ENCODE data around the gene FMN1. TPM values are rescaled to one million over a fixed set of nuclear protein-coding genes. Genes with fewer than 3 reads are reported as not detected.

The FMN1 gene
- total and polyA plus RNA-seq, 2 of the 13 experiments (the other 11 are each of a cell fraction or from before 2014, with no cell fraction given) = 0.20 to 0.60 TPM

DNA sequence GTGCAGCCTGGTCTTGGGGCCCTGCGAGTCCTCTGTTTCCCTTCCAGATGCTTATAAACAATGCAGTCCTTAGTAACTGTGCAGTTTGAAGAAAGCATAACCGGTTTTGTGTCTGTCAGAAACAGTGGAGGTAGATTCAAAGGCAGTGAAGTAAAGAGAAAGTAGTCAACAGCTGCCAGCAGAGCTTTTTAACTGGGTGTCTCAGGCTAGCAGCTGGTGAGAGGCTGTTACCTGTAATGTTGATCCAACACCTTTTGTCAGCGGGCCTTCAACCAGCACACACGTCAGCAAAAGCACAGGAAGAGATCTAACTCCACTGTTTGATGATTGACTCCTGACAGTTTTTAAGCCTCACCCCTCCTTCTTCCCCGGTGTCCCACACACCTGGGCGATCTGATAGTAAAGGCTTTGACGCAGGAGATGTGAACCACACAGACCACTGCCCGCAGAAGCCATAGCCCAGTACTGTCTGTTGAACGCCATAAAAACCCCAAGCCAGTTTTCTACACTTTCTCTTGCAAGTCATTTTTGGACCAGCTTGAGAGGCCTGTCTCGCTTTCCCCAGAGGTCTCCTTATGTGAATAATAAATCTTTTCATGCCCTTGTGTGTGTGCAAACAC is 178.0 kb downstream of the FMN1 start:
- no peaks in the 10 kb centered on the region for H3K36me3 ChIP-seq (replicated peaks in 1 of 2; ENCODE audit: control insufficient read depth in 1 of 2, insufficient read depth in 2 of 2, low read length in 2 of 2)
- POLR2A ChIA-PET = no interaction called here
- no peak for FAIRE-seq
- in situ Hi-C loops (cut with HindIII; ENCODE audit: extremely low pct_ligation_motif_present, low pct_unique_long_range_greater_than_20kb) = loop anchor here (5.0 kb wide), 1 partner anchor 116 kb away; no protein-coding TSS in a partner anchor
- DNase-seq (ENCODE audit: low spot score) = no peak
- TF ChIP-seq ZNF616 (CRISPR knock-in tag; IDR thresholded peaks at IDR 0.05; ENCODE audit: low read depth) = no peak
- no TSS peak for BruUV-seq (replicated peaks)
- no peaks in the 10 kb centered on the region for H3K9me3 ChIP-seq (ENCODE audit: low read length)
- H3K4me2 ChIP-seq (ENCODE audit: low read depth, low read length) = no peak overlapping the region
- no peaks in the 10 kb centered on the region for H3K79me2 ChIP-seq (ENCODE audit: insufficient read depth, low read length)
- no peaks in the 10 kb centered on the region for H4K20me1 ChIP-seq (ENCODE audit: insufficient read depth, low read length)
- H2AFZ ChIP-seq (ENCODE audit: low read length) = no peak overlapping the region
- no peaks in the 10 kb centered on the region for H3K27me3 ChIP-seq (ENCODE audit: control insufficient read depth in 1 of 2, insufficient read depth in 2 of 2, low read length in 2 of 2)
- CTCF ChIA-PET (ENCODE audit: low intra/inter-chr PET ratio, low total read pairs) = no interaction called here
- ATAC-seq = no peak
- WGBS (ENCODE audit: low lambda C conversion rate) = 37% methylated on average over 10 of the region's 10 CpGs
- intact Hi-C loops (cut with micrococcal nuclease; ENCODE audit: unreplicated experiment) = no loop called here
- H3K4me3 ChIP-seq (replicated peaks in 1 of 3; ENCODE audit: insufficient read depth in 1 of 3, low read depth in 2 of 3, low read length in 3 of 3) = no peak overlapping the region
- H3K27ac ChIP-seq (ENCODE audit: extremely low read length, insufficient read depth, low read length) = no peak overlapping the region
- no peak overlapping the region for H3K9ac ChIP-seq (ENCODE audit: insufficient read depth, low read depth, low read length)
- H3K4me1 ChIP-seq (ENCODE audit: insufficient read depth, low read length) = no peaks in the 10 kb centered on the region

DNA sequence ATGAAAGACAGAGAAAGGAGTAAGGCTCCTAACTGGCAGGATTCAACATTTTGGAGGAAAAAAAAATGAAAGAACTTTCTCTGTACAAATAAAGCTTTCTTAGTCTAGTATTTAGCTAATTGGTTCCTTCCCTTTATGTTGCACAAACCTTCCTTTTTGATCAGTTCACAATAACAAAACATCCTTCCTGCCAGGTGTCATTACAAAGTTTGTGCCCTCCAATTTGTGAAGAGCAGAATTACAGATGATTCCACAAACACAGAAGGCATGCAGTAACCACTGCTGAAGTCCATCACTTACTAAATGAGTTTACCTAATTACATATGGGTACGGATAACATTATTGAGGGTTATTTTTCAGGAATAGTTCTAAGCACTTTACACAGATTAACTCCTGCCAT is 179.9 kb downstream of the FMN1 start:
- Histone ChIP-seq H3K9ac (ENCODE audit: insufficient read depth, low read depth, low read length) (no peak overlapping the region), H3K4me1 (ENCODE audit: insufficient read depth, low read length) (no peaks in the 10 kb centered on the region), H3K4me2 (ENCODE audit: low read depth, low read length) (no peak overlapping the region), H3K9me3 (ENCODE audit: low read length) (no peaks in the 10 kb centered on the region), H3K27me3 (ENCODE audit: control insufficient read depth in 1 of 2, insufficient read depth in 2 of 2, low read length in 2 of 2) (no peaks in the 10 kb centered on the region), H3K4me3 (replicated peaks in 1 of 3; ENCODE audit: insufficient read depth in 1 of 3, low read depth in 2 of 3, low read length in 3 of 3) (no peak overlapping the region), H4K20me1 (ENCODE audit: insufficient read depth, low read length) (no peaks in the 10 kb centered on the region), H3K79me2 (ENCODE audit: insufficient read depth, low read length) (no peaks in the 10 kb centered on the region), H2AFZ (ENCODE audit: low read length) (no peak overlapping the region), H3K36me3 (replicated peaks in 1 of 2; ENCODE audit: control insufficient read depth in 1 of 2, insufficient read depth in 2 of 2, low read length in 2 of 2) (no peaks in the 10 kb centered on the region), H3K27ac (ENCODE audit: extremely low read length, insufficient read depth, low read length) (no peak overlapping the region)
- POLR2A ChIA-PET = no interaction called here
- 54% methylated on average over 1 of the region's 1 CpG for WGBS (ENCODE audit: low lambda C conversion rate)
- intact Hi-C loops (cut with micrococcal nuclease; ENCODE audit: unreplicated experiment) (no loop called here), in situ Hi-C loops (cut with HindIII; ENCODE audit: extremely low pct_ligation_motif_present, low pct_unique_long_range_greater_than_20kb) (no loop called here)
- no peak for DNase-seq (ENCODE audit: low spot score)
- CTCF ChIA-PET (ENCODE audit: low intra/inter-chr PET ratio, low total read pairs) = no interaction called here
- no peak for ATAC-seq
- BruUV-seq (replicated peaks) = no TSS peak
- FAIRE-seq = no peak
- TF ChIP-seq, protein P1, sequence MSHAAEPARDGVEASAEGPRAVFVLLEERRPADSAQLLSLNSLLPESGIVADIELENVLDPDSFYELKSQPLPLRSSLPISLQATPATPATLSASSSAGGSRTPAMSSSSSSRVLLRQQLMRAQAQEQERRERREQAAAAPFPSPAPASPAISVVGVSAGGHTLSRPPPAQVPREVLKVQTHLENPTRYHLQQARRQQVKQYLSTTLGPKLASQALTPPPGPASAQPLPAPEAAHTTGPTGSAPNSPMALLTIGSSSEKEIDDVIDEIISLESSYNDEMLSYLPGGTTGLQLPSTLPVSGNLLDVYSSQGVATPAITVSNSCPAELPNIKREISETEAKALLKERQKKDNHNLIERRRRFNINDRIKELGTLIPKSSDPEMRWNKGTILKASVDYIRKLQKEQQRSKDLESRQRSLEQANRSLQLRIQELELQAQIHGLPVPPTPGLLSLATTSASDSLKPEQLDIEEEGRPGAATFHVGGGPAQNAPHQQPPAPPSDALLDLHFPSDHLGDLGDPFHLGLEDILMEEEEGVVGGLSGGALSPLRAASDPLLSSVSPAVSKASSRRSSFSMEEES (CRISPR knock-in tag; IDR thresholded peaks at IDR 0.05) = no peak
- TF ChIP-seq TSC22D2 (CRISPR knock-in tag; IDR thresholded peaks at IDR 0.05; ENCODE audit: borderline replicate concordance) (no peak), ZNF557 (CRISPR knock-in tag; IDR thresholded peaks at IDR 0.05) (no peak), ZNF777 (CRISPR knock-in tag; IDR thresholded peaks at IDR 0.05) (no peak), GABPB1 (CRISPR knock-in tag; IDR thresholded peaks at IDR 0.05) (no peak), REPIN1 (CRISPR knock-in tag; IDR thresholded peaks at IDR 0.05; ENCODE audit: borderline replicate concordance, low read depth) (no peak), NFATC3 (CRISPR knock-in tag; IDR thresholded peaks at IDR 0.05) (no peak), ATM (IDR thresholded peaks at IDR 0.05; ENCODE audit: borderline replicate concordance) (no peak), ZNF782 (CRISPR knock-in tag; IDR thresholded peaks at IDR 0.05; ENCODE audit: borderline replicate concordance) (no peak), ZMAT3 (CRISPR knock-in tag; conservative IDR thresholded peaks at IDR 0.05) (no peak)

All from HepG2 (cell line).